Pancreas (tissue), 10 donors: ENCODE measurements around the gene SHROOM3. TPM values are rescaled to one million over a fixed set of nuclear protein-coding genes. Genes with fewer than 3 reads are reported as not detected.

ENCODE experiments used
- ATAC-seq, 4 donors: fragments of 200-7000 bp; cut with Tn5 transposase; one replicate each; pipeline versions ENCODE4 v1.8.0 to v1.9.1; 2020; ENCODE audit warnings: mild to moderate bottlenecking in 4 of 4, moderate library complexity in 4 of 4
- DNase-seq, 6 donors: peaks; one replicate each; pipeline ENCODE4 v3.0.0-alpha.2; 2020
- FAIRE-seq: peaks from 2 replicates; lab custom pipeline; 2012; peaks lifted over from hg19 to GRCh38; lab: Jason Lieb, UNC
- H3K27ac ChIP-seq, 4 donors: fragments of 200-600 bp; sonication (generic); 1 replicate in 3 of 4; 2 replicates in 1 of 4; pipeline versions ENCODE4 v1.5.0 to v1.8.0; 2020
- H3K27me3 ChIP-seq, 4 donors: fragments of 200-600 bp; one replicate each; pipeline ENCODE4 v1.8.0; 2021
- H3K36me3 ChIP-seq, 3 donors: fragments of 200-600 bp; sonication (generic) in 1 of 3; one replicate each; pipeline versions ENCODE4 v1.5.0 to v1.8.0; 2020 to 2021
- H3K4me1 ChIP-seq, 3 donors: fragments of 200-600 bp; one replicate each; pipeline ENCODE4 v1.8.0; 2021
- H3K4me3 ChIP-seq, 4 donors: fragments of 200-600 bp; sonication (generic) in 2 of 4; one replicate each; pipeline versions ENCODE4 v1.5.0 to v1.8.0; 2020 to 2021
- H3K9me3 ChIP-seq, 4 donors: fragments of 200-600 bp; one replicate each; pipeline ENCODE4 v1.8.0; 2021
- CTCF ChIP-seq, 4 donors: fragments of 200-600 bp; sonication (generic) in 3 of 4; IDR thresholded peaks; one replicate each; pipeline versions ENCODE4 v1.5.0 to v1.8.0; 2021; ENCODE audit warnings: antibody characterized with exemption in 4 of 4
- WGBS, 2 donors: extraction: QIAGEN DNeasy Blood & Tissue Kit; methylation state at CpG; one replicate each; pipeline ENCODE4 v1.1.7; 2013; 5-methylcytosine and 5-hydroxymethylcytosine counted together
- intact Hi-C, 3 donors: fragments of 100-400 bp; cut with DNase I; formaldehyde crosslinking; loops; one replicate each; pipeline versions ENCODE4 v1.11.1 to v1.14.2; 2022
- polyA plus RNA-seq, 2 donors: library from polyadenylated mRNA; stranded (reverse); fragments of 200-250 nt; gene quantifications; one replicate each; pipeline ENCODE4 v1.2.3, GENCODE V29; 2013
- total RNA-seq, 6 donors: library from RNA; stranded (reverse); fragmentation: NEBNext Ultra II Directional in 4 of 6; extraction: Animal tissue kit (Norgen Biotek cat#: 25700) in 4 of 6; gene quantifications; one replicate each; pipeline versions ENCODE4 v1.2.1 to v1.2.4, GENCODE V29; 2021 to 2023
- donor health status: healthy with polysubstance abuse.
- donor health status: DM: no; HTN: no; CAD: no; lungs with moderate emphysema.
- donor health status: DM: no; HTN: no; CAD: no.
- donor health status: control.
- donor health status: control.
- donor health status: Bipolar disorder and iron deficiency.
- donor health status: DM: yes; HTN: yes; CAD: no.
- donor health status: DM: no; HTN: no; CAD: no.
- donor health status: DM: no; HTN: no; CAD: no.
- donor health status: DM: yes; HTN: yes; CAD: no.

Gene SHROOM3
- total and polyA plus RNA-seq, 8 donors = 6.2 to 43.5 (median 17.1) TPM

GRCh38 chr4:76546759-76547742, 112.0 kb downstream of the SHROOM3 start:
- H3K27ac ChIP-seq = peak overlapping the region in 2 of 4 donors; percentile 56 to 66
- TF ChIP-seq CTCF (IDR thresholded peaks at IDR 0.05) = no peak
- ATAC-seq = peak; percentile 72 to 88 (median 77)
- 68% methylated on average over 14 of the region's 14 CpGs for WGBS, 2 donors
- no peak for FAIRE-seq
- H3K4me3 ChIP-seq = no peak overlapping the region
- H3K4me1 ChIP-seq = peaks cover 0 to 13% (median 0%) of the 10 kb centered on the region in 3 donors
- H3K27me3 ChIP-seq = no peaks in the 10 kb centered on the region
- no peaks in the 10 kb centered on the region for H3K36me3 ChIP-seq
- peak in 3 of 6 donors; percentile 15 to 47 (median 45) for DNase-seq
- no peaks in the 10 kb centered on the region for H3K9me3 ChIP-seq
- intact Hi-C loops = no loop called here

- Histone ChIP-seq H3K4me1 (peaks cover 0 to 13% (median 0%) of the 10 kb centered on the region in 3 donors), H3K4me3 (no peak overlapping the region), H3K9me3 (no peaks in the 10 kb centered on the region), H3K27me3 (no peaks in the 10 kb centered on the region), H3K27ac (peak overlapping the region in 2 of 4 donors; percentile 13 to 23), H3K36me3 (no peaks in the 10 kb centered on the region)
- no peak for FAIRE-seq
- WGBS, 2 donors = 50 to 56% methylated on average over 7 of the region's 7 CpGs
- TF ChIP-seq CTCF (IDR thresholded peaks at IDR 0.05) = no peak
- intact Hi-C loops = no loop called here
- DNase-seq = no peak
- ATAC-seq = peak in 2 of 4 donors; percentile 72 to 81
Measured at GRCh38 chr4:76548704-76549103, 113.7 kb downstream of the SHROOM3 start.

- no peak overlapping the region for H3K4me3 ChIP-seq
- WGBS, 2 donors = 46 to 62% methylated on average over 1 of the region's 1 CpG
- intact Hi-C loops = no loop called here
- peaks cover 0 to 13% (median 0%) of the 10 kb centered on the region in 3 donors for H3K4me1 ChIP-seq
- no peak overlapping the region for H3K27ac ChIP-seq
- no peak for FAIRE-seq
- no peaks in the 10 kb centered on the region for H3K27me3 ChIP-seq
- H3K36me3 ChIP-seq = no peaks in the 10 kb centered on the region
- H3K9me3 ChIP-seq = no peaks in the 10 kb centered on the region
- no peak for DNase-seq
- ATAC-seq = no peak
- no peak for TF ChIP-seq CTCF (IDR thresholded peaks at IDR 0.05)
Measured at GRCh38 chr4:76549765-76550164, 114.7 kb downstream of the SHROOM3 start.

- DNase-seq (no peak), FAIRE-seq (no peak), ATAC-seq (peak in 2 of 4 donors; percentile 15 to 16)
- H3K36me3 ChIP-seq = no peaks in the 10 kb centered on the region
- H3K9me3 ChIP-seq = no peaks in the 10 kb centered on the region
- peaks cover 0 to 13% (median 0%) of the 10 kb centered on the region in 3 donors for H3K4me1 ChIP-seq
- no peaks in the 10 kb centered on the region for H3K27me3 ChIP-seq
- H3K4me3 ChIP-seq = no peak overlapping the region
- no peak for TF ChIP-seq CTCF (IDR thresholded peaks at IDR 0.05)
- H3K27ac ChIP-seq = no peak overlapping the region
- 50 to 57% methylated on average over 8 of the region's 8 CpGs for WGBS, 2 donors
- intact Hi-C loops = no loop called here
Measured at GRCh38 chr4:76550966-76551780, 116.1 kb downstream of the SHROOM3 start.
